Neural crest cell (in vitro differentiated cells): ENCODE data around the gene GPR39. TPM values are rescaled to one million over a fixed set of nuclear protein-coding genes. Genes with fewer than 3 reads are reported as not detected.

Experiments used
- DNase-seq: peaks from one replicate; pipeline ENCODE4 v3.0.0; 2021; ENCODE audit warnings: low read depth, mixed read lengths, low spot score
- H3K27ac Mint-ChIP-seq: one replicate; pipeline ENCODE4 v1.8.0; 2021; ENCODE audit warnings: mild to moderate bottlenecking, mixed read lengths; ENCODE audit not compliant: unreplicated experiment
- H3K27me3 Mint-ChIP-seq: 2 replicates; pipeline ENCODE4 v1.8.0; 2021; ENCODE audit warnings: low read depth, mild to moderate bottlenecking, mixed read lengths
- H3K36me3 Mint-ChIP-seq: 2 replicates; pipeline ENCODE4 v1.8.0; 2021; ENCODE audit warnings: low read depth, mild to moderate bottlenecking, mixed read lengths
- H3K4me1 Mint-ChIP-seq: 2 replicates; pipeline ENCODE4 v1.8.0; 2021; ENCODE audit warnings: mixed read lengths
- H3K4me3 Mint-ChIP-seq: one replicate; pipeline ENCODE4 v1.8.0; 2021; ENCODE audit warnings: mild to moderate bottlenecking, mixed read lengths
- H3K9me3 Mint-ChIP-seq: 2 replicates; pipeline ENCODE4 v1.8.0; 2021; ENCODE audit warnings: mixed read lengths
- CTCF ChIP-seq: fragments of 200-600 bp; sonication (generic); conservative IDR thresholded peaks from 2 replicates; pipeline ENCODE4 v1.5.0; 2021; ENCODE audit warnings: antibody characterized with exemption, mild to moderate bottlenecking
- total RNA-seq: library from RNA; stranded (reverse); gene quantifications from 2 replicates; pipeline ENCODE4 v1.2.1, GENCODE V29; 2021

Gene GPR39
- total RNA-seq, 1 donor from 2014 or later: 0.35 TPM

- Mint-ChIP-seq H3K27ac (no peak overlapping the region), H3K36me3 (no peaks in the 10 kb centered on the region), H3K9me3 (peaks cover 4% of the 10 kb centered on the region), H3K4me3 (no peak overlapping the region), H3K4me1 (peaks cover 16% of the 10 kb centered on the region), H3K27me3 (no peaks in the 10 kb centered on the region)
- TF ChIP-seq CTCF: no peak
- no peak for DNase-seq
These were observed 133.5 kb downstream of the GPR39 start for GRCh38 chr2:132549935-132550670.

GRCh38 chr2:132550946-132551345 is 134.3 kb downstream of the GPR39 start:
- H3K27ac Mint-ChIP-seq: no peak overlapping the region
- H3K4me3 Mint-ChIP-seq: no peak overlapping the region

GRCh38 chr2:132557694-132558093 is 141.1 kb downstream of the GPR39 start:
- Mint-ChIP-seq H3K27me3 (no peaks in the 10 kb centered on the region), H3K36me3 (no peaks in the 10 kb centered on the region), H3K27ac (no peak overlapping the region), H3K4me3 (no peak overlapping the region), H3K9me3 (no peaks in the 10 kb centered on the region), H3K4me1 (no peaks in the 10 kb centered on the region)
- no peak for TF ChIP-seq CTCF
- no peak for DNase-seq

More at GRCh38 chr2:132550946-132551345, 134.3 kb downstream of the GPR39 start:
- no peaks in the 10 kb centered on the region for H3K36me3 Mint-ChIP-seq
- H3K4me1 Mint-ChIP-seq: peaks cover 16% of the 10 kb centered on the region
- H3K27me3 Mint-ChIP-seq: no peaks in the 10 kb centered on the region
- TF ChIP-seq CTCF: no peak
- DNase-seq: no peak
- no peaks in the 10 kb centered on the region for H3K9me3 Mint-ChIP-seq

- Mint-ChIP-seq H3K27ac (no peak overlapping the region), H3K9me3 (no peaks in the 10 kb centered on the region), H3K36me3 (no peaks in the 10 kb centered on the region), H3K4me1 (no peaks in the 10 kb centered on the region), H3K4me3 (no peak overlapping the region), H3K27me3 (no peaks in the 10 kb centered on the region)
- no peak for TF ChIP-seq CTCF
- DNase-seq: no peak
These were observed 142.7 kb downstream of the GPR39 start for GRCh38 chr2:132559326-132559725.

- Mint-ChIP-seq H3K9me3 (no peaks in the 10 kb centered on the region), H3K4me3 (no peak overlapping the region), H3K4me1 (no peaks in the 10 kb centered on the region), H3K36me3 (no peaks in the 10 kb centered on the region), H3K27ac (peak overlapping the region; percentile 29), H3K27me3 (no peaks in the 10 kb centered on the region)
- no peak for TF ChIP-seq CTCF
- no peak for DNase-seq
These were observed 143.3 kb downstream of the GPR39 start for GRCh38 chr2:132559921-132560320.
